Measurements from ENCODE around the gene HSF4.

The HSF4 gene, protein sequence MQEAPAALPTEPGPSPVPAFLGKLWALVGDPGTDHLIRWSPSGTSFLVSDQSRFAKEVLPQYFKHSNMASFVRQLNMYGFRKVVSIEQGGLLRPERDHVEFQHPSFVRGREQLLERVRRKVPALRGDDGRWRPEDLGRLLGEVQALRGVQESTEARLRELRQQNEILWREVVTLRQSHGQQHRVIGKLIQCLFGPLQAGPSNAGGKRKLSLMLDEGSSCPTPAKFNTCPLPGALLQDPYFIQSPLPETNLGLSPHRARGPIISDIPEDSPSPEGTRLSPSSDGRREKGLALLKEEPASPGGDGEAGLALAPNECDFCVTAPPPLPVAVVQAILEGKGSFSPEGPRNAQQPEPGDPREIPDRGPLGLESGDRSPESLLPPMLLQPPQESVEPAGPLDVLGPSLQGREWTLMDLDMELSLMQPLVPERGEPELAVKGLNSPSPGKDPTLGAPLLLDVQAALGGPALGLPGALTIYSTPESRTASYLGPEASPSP

DNA sequence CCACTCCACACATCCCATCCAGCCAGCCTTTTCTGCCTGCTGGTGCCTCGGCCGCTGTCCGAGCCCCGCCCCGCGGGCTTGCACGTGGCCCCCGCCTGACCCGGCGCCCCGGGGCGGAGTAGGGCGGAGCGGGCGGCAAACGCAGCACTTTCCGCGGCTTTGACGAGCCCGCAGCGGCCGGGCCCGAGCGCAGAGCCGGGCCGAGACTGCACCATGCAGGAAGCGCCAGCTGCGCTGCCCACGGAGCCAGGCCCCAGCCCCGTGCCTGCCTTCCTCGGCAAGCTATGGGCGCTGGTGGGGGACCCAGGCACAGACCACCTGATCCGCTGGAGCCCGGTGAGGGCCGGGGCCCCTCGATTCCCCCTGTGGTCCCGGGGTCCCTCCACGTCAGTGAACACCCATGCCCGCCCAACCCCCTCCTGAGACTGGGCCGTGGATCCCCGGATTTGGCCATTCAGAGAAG is at the start of gene HSF4:
Gene HSF4, plus strand, starts transcription at position 147 of the 463 bp plus-strand sequence. Its CDS starts 67 bp downstream, at position 214.
- Mint-ChIP-seq H3K36me3 (ENCODE audit: low read depth) (no peaks in the 10 kb centered on the region), H3K4me1 (peaks cover 9% of the 10 kb centered on the region), H3K9me3 (peaks cover 4% of the 10 kb centered on the region), H3K27ac (no peak within 1 kb of the TSS), H3K4me3 (peak within 1 kb of the TSS; percentile 55), H3K27me3 (ENCODE audit: low read depth, poor library complexity) (peaks cover 98% of the 10 kb centered on the region)
- DNase-seq = no peak
- no peak for TF ChIP-seq CTCF (IDR thresholded peaks at IDR 0.05)

DNA sequence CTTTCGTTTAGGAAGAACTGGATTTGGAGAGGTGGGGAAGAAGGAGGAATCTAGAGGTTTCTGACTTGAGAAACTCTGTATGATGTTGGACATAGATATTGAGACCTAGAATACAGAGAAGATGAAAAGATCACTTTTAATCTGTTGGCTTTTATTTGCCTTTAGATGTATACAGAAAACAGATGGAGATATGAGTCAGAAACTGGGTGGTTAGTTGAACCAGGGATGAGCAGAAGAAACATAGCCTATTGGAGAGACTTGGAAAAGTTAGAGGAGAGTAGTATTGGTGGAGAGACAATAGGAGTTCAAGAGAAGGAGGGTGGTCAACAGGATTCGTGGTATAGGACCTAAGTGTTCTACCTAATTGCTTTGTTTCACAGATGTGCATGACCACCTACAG is 49.8 kb upstream of the HSF4 start:
- Mint-ChIP-seq H3K9me3 (no peaks in the 10 kb centered on the region), H3K36me3 (ENCODE audit: low read depth) (peaks cover 21% of the 10 kb centered on the region), H3K27ac (no peak overlapping the region), H3K4me3 (no peak overlapping the region), H3K4me1 (peaks cover 20% of the 10 kb centered on the region), H3K27me3 (ENCODE audit: low read depth, poor library complexity) (no peaks in the 10 kb centered on the region)
- DNase-seq = no peak
- TF ChIP-seq CTCF (IDR thresholded peaks at IDR 0.05) = no peak

GRCh38 chr16:67115639-67116038 is 48.9 kb upstream of the HSF4 start:
- DNase-seq = no peak
- H3K27ac Mint-ChIP-seq = no peak overlapping the region
- H3K4me1 Mint-ChIP-seq = peaks cover 17% of the 10 kb centered on the region
- TF ChIP-seq CTCF (IDR thresholded peaks at IDR 0.05) = no peak
- H3K9me3 Mint-ChIP-seq = no peaks in the 10 kb centered on the region
- no peak overlapping the region for H3K4me3 Mint-ChIP-seq
- H3K36me3 Mint-ChIP-seq (ENCODE audit: low read depth) = peaks cover 28% of the 10 kb centered on the region
- no peaks in the 10 kb centered on the region for H3K27me3 Mint-ChIP-seq (ENCODE audit: low read depth, poor library complexity)

DNA sequence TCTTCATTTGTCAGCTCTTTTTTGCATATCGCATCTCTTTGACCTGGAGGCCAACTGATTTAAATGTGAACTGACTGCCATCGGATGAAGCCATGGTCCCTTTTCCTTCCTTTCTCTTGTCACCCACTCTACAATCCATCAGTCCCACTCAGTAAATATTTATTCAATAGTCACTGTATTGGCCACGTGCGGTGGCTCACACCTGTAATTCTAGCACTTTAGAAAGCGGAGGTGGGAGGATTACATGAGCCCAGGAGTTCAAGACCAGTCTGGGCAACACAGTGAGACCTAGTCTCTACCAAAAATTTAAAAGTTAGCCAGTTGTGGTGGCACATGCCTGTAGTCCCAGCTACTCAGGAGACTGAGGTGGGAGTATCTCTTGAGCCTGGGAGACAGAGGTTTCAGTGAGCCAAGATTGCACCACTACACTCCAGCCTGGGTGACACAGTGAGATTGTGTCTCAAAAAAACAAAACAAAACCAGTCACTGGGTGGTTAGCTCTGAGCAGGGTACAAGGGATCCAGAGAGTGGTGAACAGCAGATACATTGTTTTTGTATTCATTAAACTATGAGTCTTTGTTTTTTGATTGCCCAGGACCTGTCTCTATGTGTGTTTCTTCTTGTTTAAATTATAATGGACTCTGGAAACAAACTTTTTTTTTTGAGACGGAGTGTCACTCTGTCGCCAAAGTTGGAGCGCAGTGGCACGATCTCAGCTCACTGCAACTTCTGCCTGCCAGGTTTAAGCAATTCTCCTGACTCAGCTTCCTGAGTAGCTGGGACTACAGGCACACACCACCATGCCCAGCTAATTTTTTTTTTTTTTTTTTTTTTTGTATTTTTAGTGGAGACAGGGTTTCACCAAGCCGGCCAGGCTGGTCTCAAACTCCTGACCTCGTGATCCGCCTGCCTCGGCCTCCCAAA is 47.9 kb upstream of the HSF4 start:
- no peaks in the 10 kb centered on the region for H3K27me3 Mint-ChIP-seq (ENCODE audit: low read depth, poor library complexity)
- H3K4me1 Mint-ChIP-seq = peaks cover 7% of the 10 kb centered on the region
- TF ChIP-seq CTCF (IDR thresholded peaks at IDR 0.05) = no peak
- no peak overlapping the region for H3K27ac Mint-ChIP-seq
- no peak for DNase-seq
- peaks cover 33% of the 10 kb centered on the region for H3K36me3 Mint-ChIP-seq (ENCODE audit: low read depth)
- no peaks in the 10 kb centered on the region for H3K9me3 Mint-ChIP-seq
- H3K4me3 Mint-ChIP-seq = no peak overlapping the region

- Mint-ChIP-seq H3K4me3 (no peak overlapping the region), H3K9me3 (no peaks in the 10 kb centered on the region), H3K36me3 (ENCODE audit: low read depth) (peaks cover 34% of the 10 kb centered on the region), H3K27ac (no peak overlapping the region), H3K27me3 (ENCODE audit: low read depth, poor library complexity) (no peaks in the 10 kb centered on the region), H3K4me1 (peaks cover 7% of the 10 kb centered on the region)
- TF ChIP-seq CTCF (IDR thresholded peaks at IDR 0.05) = no peak
- no peak for DNase-seq
Observed at GRCh38 chr16:67117716-67118115, 46.8 kb upstream of the HSF4 start.
